Left colon (tissue), 2 donors: Measurements from ENCODE around the gene STK32B. TPM values are rescaled to one million over a fixed set of nuclear protein-coding genes. Genes with fewer than 3 reads are reported as not detected.

Experiments used
- ATAC-seq: fragments of 200-7000 bp; cut with Tn5 transposase; one replicate; pipeline ENCODE4 v1.9.1; 2020; ENCODE audit warnings: mild to moderate bottlenecking, moderate library complexity
- DNase-seq, 2 donors: peaks; one replicate each; pipeline ENCODE4 v3.0.0-alpha.2; 2020
- intact Hi-C, 2 donors: fragments of 100-400 bp; cut with DNase I in 1 of 2; cut with micrococcal nuclease in 1 of 2; formaldehyde crosslinking; loops; one replicate each; pipeline versions ENCODE4 v1.11.2 to v1.14.0; 2022; cut with DNase I, micrococcal nuclease
- total RNA-seq, 2 donors: library from RNA; stranded (reverse); fragmentation: NEBNext Ultra II Directional; extraction: Animal tissue kit (Norgen Biotek cat#: 25700); gene quantifications; one replicate each; pipeline ENCODE4 v1.2.1, GENCODE V29; 2021
- donor health status: DM: no; HTN: no; CAD: no.
- donor health status: DM: yes; HTN: yes; CAD: no.

STK32B gene
- total RNA-seq, 2 donors from 2014 or later: 0.40 to 0.78 TPM

GRCh38 chr4:5027346-5027745 is 23.9 kb upstream of the STK32B start:
- ATAC-seq (no peak), DNase-seq (no peak)
- intact Hi-C loops: no loop called here

- DNase-seq (no peak), ATAC-seq (no peak)
- intact Hi-C loops: no loop called here
Observed at GRCh38 chr4:5028480-5028879, 22.8 kb upstream of the STK32B start.

GRCh38 chr4:5029447-5029846 is 21.8 kb upstream of the STK32B start:
- ATAC-seq (no peak), DNase-seq (no peak)
- intact Hi-C loops: no loop called here

GRCh38 chr4:5030221-5030620 is 21.1 kb upstream of the STK32B start:
- ATAC-seq: no peak
- intact Hi-C loops: no loop called here
- DNase-seq: no peak

- intact Hi-C loops: no loop called here
Observed at GRCh38 chr4:5030927-5031326, 20.4 kb upstream of the STK32B start.

GRCh38 chr4:5032813-5033212 is 18.5 kb upstream of the STK32B start:
- intact Hi-C loops: no loop called here
- DNase-seq (no peak), ATAC-seq (no peak)

More at GRCh38 chr4:5030927-5031326, 20.4 kb upstream of the STK32B start:
- no peak for ATAC-seq
- DNase-seq: no peak

- no peak for DNase-seq
- ATAC-seq: no peak
- intact Hi-C loops: no loop called here
Observed at GRCh38 chr4:5033281-5033841, 17.9 kb upstream of the STK32B start.

- DNase-seq: no peak
- intact Hi-C loops: no loop called here
- no peak for ATAC-seq
Observed at GRCh38 chr4:5034206-5034605, 17.1 kb upstream of the STK32B start.

GRCh38 chr4:5036239-5036638 is 15.0 kb upstream of the STK32B start:
- no peak for ATAC-seq
- DNase-seq: no peak

GRCh38 chr4:5037553-5038551 is 13.4 kb upstream of the STK32B start:
- ATAC-seq (no peak), DNase-seq (no peak)
- intact Hi-C loops: no loop called here

More at GRCh38 chr4:5036239-5036638, 15.0 kb upstream of the STK32B start:
- intact Hi-C loops: no loop called here

GRCh38 chr4:5039800-5040199 is 11.5 kb upstream of the STK32B start:
- ATAC-seq (no peak), DNase-seq (no peak)

GRCh38 chr4:5040856-5041620 is 10.2 kb upstream of the STK32B start:
- DNase-seq: no peak
- intact Hi-C loops: no loop called here
- ATAC-seq: no peak

More at GRCh38 chr4:5039800-5040199, 11.5 kb upstream of the STK32B start:
- intact Hi-C loops: no loop called here

GRCh38 chr4:5041699-5042098 is 9.6 kb upstream of the STK32B start:
- ATAC-seq: no peak
- DNase-seq: no peak
- intact Hi-C loops: no loop called here

- intact Hi-C loops: no loop called here
- ATAC-seq (no peak), DNase-seq (no peak)
Observed at GRCh38 chr4:5043579-5043978, 7.7 kb upstream of the STK32B start.

GRCh38 chr4:5044341-5044740 is 6.9 kb upstream of the STK32B start:
- intact Hi-C loops: no loop called here
- ATAC-seq: no peak

GRCh38 chr4:5045097-5045496 is 6.2 kb upstream of the STK32B start:
- intact Hi-C loops: no loop called here
- ATAC-seq (no peak), DNase-seq (no peak)

More at GRCh38 chr4:5044341-5044740, 6.9 kb upstream of the STK32B start:
- no peak for DNase-seq

- ATAC-seq (no peak), DNase-seq (no peak)
- intact Hi-C loops: no loop called here
Observed at GRCh38 chr4:5048721-5049120, 2.6 kb upstream of the STK32B start.

- intact Hi-C loops: no loop called here
- peak; percentile 63 for ATAC-seq
- DNase-seq: peak; percentile 48 to 51
Observed at GRCh38 chr4:5050520-5051277, 581 bp upstream of the STK32B start.

- DNase-seq (no peak), ATAC-seq (no peak)
- intact Hi-C loops: no loop called here
Observed at GRCh38 chr4:5052204-5052702, 973 bp downstream of the STK32B start.
